Ureter (tissue), 1 donor: ENCODE results near the gene SSX2IP. TPM values are rescaled to one million over a fixed set of nuclear protein-coding genes. Genes with fewer than 3 reads are reported as not detected.
"Not testable (repeated sequence)": the region's sequence is repeated elsewhere in the genome, so short reads cannot be mapped to it uniquely, and the experiment has no call there.

Experiments used
- DNase-seq: peaks from one replicate; pipeline ENCODE4 v3.0.0-alpha.2; 2020; ENCODE audit warnings: low spot score
- total RNA-seq: library from RNA; stranded (reverse); gene quantifications from one replicate; pipeline ENCODE4 v1.2.4, GENCODE V29; 2023
- donor health status: DM: yes; HTN: yes; CAD: no.

The SSX2IP gene
- total RNA-seq, 1 donor from 2014 or later, result 21.2 TPM

- DNase-seq, result no peak
These were observed 12.7 kb downstream of the SSX2IP start for GRCh38 chr1:84677415-84678099.

DNA sequence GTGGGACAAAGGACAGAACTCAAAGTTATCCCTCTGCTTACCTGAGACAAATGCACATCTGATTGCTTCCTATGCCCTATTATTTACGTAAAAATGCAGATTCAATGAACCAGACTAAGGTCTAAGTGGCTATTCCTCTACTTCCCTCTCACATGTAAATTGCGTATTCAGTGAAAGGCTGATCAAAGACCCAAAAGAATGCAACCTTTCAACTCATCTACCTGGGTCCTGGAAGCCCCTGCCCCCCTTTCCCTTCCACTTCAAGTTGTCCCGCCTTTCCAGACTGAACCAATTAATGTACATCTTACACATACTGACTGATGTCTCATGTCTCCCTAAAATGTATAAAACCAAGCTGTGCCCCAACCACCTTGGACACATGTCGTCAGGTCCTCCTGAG lies 14.6 kb downstream of the SSX2IP start:
- no peak for DNase-seq

- DNase-seq, result no peak
These were observed 15.2 kb downstream of the SSX2IP start for GRCh38 chr1:84675106-84675505.

GRCh38 chr1:84674705-84675104 lies 15.6 kb downstream of the SSX2IP start:
- no peak for DNase-seq

GRCh38 chr1:84674021-84674420 lies 16.2 kb downstream of the SSX2IP start:
- DNase-seq, result no peak

DNA sequence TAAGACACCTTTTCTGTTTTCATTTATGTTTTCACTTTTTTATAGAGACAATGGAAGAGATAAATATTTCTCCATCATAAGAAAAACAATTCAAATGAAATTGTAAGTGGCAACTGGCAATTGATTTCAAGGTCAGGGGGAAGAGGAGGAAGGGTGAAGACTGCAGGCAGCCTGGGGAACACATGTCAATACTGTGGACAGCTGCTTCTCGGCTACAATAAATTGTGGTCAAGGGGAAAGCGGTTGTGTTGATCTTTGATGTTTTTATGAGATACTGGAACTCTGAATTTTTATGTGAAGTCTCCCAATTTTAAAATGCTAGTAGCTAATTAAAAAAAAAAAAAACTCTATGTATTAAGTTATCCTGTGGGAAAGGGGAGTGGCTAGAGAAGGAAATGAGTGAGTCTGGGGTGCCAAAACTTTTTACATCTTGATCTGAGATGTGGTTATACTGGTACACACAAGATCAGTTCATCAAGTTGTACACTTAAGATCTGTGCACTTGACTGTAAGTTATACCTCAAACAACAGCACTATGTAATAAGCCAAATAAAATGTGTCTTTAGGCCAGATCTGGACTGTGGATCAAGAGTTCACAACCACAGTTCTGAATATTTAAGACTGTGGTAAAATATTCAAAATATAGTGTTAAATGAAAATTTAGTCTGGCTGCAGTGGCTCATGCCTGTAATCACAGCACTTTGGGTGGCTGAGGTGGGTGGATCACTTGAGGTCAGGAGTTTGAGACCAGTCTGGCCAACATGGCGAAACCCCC lies 18.0 kb downstream of the SSX2IP start:
- DNase-seq, result no peak

DNA sequence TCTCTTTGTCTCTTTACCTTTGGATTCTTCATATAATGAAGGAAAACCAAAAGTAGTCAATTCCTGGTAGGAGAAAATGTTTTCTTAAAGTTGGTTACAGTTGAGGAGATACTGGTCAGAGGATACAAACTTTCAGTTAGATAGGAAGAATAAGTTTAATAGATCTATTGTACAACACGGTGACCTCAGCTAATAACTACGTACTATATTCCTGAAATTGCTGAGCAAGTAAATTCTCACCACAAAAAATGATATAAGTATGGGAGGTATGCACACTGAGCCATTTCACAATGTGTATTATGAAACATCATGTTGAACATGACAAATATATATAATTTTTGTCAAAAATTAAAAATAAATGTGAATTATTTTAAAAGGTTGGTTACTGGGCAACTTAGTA lies 20.4 kb downstream of the SSX2IP start:
- no peak for DNase-seq

- no peak for DNase-seq
These were observed 22.1 kb downstream of the SSX2IP start for GRCh38 chr1:84668185-84668584.

GRCh38 chr1:84665703-84666317 lies 24.5 kb downstream of the SSX2IP start:
- no peak for DNase-seq

GRCh38 chr1:84653130-84653677 lies 37.1 kb downstream of the SSX2IP start:
- DNase-seq, result no peak

- DNase-seq, result no peak
These were observed 45.8 kb downstream of the SSX2IP start for GRCh38 chr1:84644472-84644871.

GRCh38 chr1:84643183-84643582 lies 47.1 kb downstream of the SSX2IP start:
- no peak for DNase-seq

GRCh38 chr1:84642774-84643173 lies 47.5 kb downstream of the SSX2IP start:
- no peak for DNase-seq

DNA sequence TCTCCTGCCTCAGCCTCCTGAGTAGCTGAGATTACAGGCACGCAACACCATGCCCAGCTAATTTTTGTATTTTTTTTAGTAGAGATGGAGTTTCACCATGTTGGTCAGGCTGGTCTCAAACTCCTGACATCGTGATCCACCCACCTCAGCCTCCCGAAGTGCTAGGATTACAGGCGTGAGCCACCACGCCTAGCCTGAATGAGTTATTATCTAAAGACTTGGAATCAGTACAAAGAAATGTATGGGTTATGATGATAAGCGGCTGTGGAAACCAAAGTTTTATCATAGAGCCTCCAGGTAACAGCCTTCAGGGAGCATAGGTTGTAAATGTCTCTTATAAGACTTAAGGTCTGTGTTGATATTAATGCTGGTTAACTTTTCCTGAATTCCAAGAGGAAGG lies 50.5 kb downstream of the SSX2IP start:
- not testable (repeated sequence) for DNase-seq

- DNase-seq, result no peak
These were observed 54.8 kb downstream of the SSX2IP start for GRCh38 chr1:84635429-84635828.

GRCh38 chr1:84634536-84635205 lies 55.6 kb downstream of the SSX2IP start:
- DNase-seq, result no peak

GRCh38 chr1:84632673-84633434 lies 57.4 kb downstream of the SSX2IP start:
- no peak for DNase-seq

GRCh38 chr1:84632137-84632536 lies 58.1 kb downstream of the SSX2IP start:
- no peak for DNase-seq

GRCh38 chr1:84624876-84625275 lies 65.4 kb downstream of the SSX2IP start:
- DNase-seq, result no peak

GRCh38 chr1:84621553-84621952 lies 68.7 kb downstream of the SSX2IP start:
- DNase-seq, result no peak

- peak; percentile 70 for DNase-seq
These were observed 69.4 kb downstream of the SSX2IP start for GRCh38 chr1:84620720-84621313.
